Measurements from ENCODE around the gene CCNL2.

DNA sequence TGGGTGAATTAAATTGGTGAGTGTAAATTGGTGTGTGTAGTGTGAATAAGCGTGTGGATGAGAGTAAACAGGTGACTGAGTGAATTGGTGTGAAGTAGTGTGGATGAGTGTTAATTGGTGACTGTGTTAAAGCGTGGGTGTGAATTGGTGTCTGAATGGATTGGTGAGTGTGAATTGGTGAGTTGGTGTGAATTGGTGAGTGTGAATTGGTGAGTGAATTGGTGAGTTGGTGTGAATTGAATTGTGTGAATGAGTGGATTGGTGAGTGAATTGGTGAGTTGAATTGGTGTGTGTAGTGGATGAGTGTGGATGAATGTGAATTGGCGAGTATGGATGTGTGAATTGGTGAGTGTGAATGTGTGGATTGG, 32.5 kb downstream of the CCNL2 start:
- TF ChIP-seq CTCF (IDR thresholded peaks at IDR 0.05) (no peak), POLR2A (IDR thresholded peaks at IDR 0.05) (no peak)

All from right lobe of liver (tissue), 4 donors.